Cardiac muscle cell (in vitro differentiated cells and primary cell): ENCODE measurements around the gene USP12. TPM values are rescaled to one million over a fixed set of nuclear protein-coding genes. Genes with fewer than 3 reads are reported as not detected.

Experiments
- DNase-seq, 2 donors: peaks; one replicate each; pipeline versions ENCODE4 v3.0.0 to v3.0.0-alpha.2; 2010 to 2017; ENCODE audit warnings: low read depth in 1 of 2, low spot score in 1 of 2
- H3K27ac ChIP-seq: fragments of 200-600 bp; sonication (generic); 2 replicates; pipeline ENCODE4 v1.5.1; 2016
- H3K27me3 ChIP-seq: fragments of 200-600 bp; sonication (generic); 2 replicates; pipeline ENCODE4 v1.6.0; 2016; ENCODE audit warnings: control low read depth
- H3K36me3 ChIP-seq: fragments of 200-600 bp; sonication (generic); 2 replicates; pipeline ENCODE4 v1.5.1; 2016; ENCODE audit warnings: control low read depth
- H3K4me1 ChIP-seq: fragments of 200-600 bp; sonication (generic); 2 replicates; pipeline ENCODE4 v1.8.1; 2017; ENCODE audit warnings: low read depth, mild to moderate bottlenecking, mixed run types
- H3K4me3 ChIP-seq: fragments of 200-600 bp; sonication (generic); 2 replicates; pipeline ENCODE4 v1.5.1; 2016; ENCODE audit warnings: mild to moderate bottlenecking
- H3K9me3 ChIP-seq: fragments of 200-600 bp; sonication (generic); 2 replicates; pipeline ENCODE4 v1.5.1; 2017; ENCODE audit warnings: low read depth, mild to moderate bottlenecking, control low read depth
- CTCF ChIP-seq: IDR thresholded peaks from 2 replicates; pipeline ENCODE4 v1.5.1; 2012; ENCODE audit warnings: low read depth, mild to moderate bottlenecking, low read length
- polyA plus RNA-seq: library from polyadenylated mRNA; unstranded; fragments of >200 nt; fragmentation: Nextera tagmentation; extraction: Ambion mirVana; gene quantifications from 2 replicates; pipeline ENCODE4 v1.2.1, GENCODE V29; 2016
- total RNA-seq: library from RNA; depleted of rRNA; stranded (reverse); fragments of >200 nt; gene quantifications from 2 replicates; pipeline ENCODE4 v1.2.3, GENCODE V29; 2016

The USP12 gene
- total and polyA plus RNA-seq, 2 experiments from 2014 or later = 7.5 to 10.1 TPM

- DNase-seq = peak; percentile 35 to 79
- H3K4me3 ChIP-seq = no peak overlapping the region
- H3K4me1 ChIP-seq = peaks cover 4% of the 10 kb centered on the region
- no peaks in the 10 kb centered on the region for H3K36me3 ChIP-seq
- peak overlapping the region; percentile 22 for H3K27ac ChIP-seq
- TF ChIP-seq CTCF = no peak
- H3K27me3 ChIP-seq = no peaks in the 10 kb centered on the region
- H3K9me3 ChIP-seq = no peaks in the 10 kb centered on the region
Observed at GRCh38 chr13:27182844-27183497, 11.4 kb upstream of the USP12 start.

- DNase-seq = no peak
- H3K4me3 ChIP-seq = no peak overlapping the region
- H3K36me3 ChIP-seq = no peaks in the 10 kb centered on the region
- TF ChIP-seq CTCF = no peak
- H3K27ac ChIP-seq = no peak overlapping the region
- H3K9me3 ChIP-seq = no peaks in the 10 kb centered on the region
- H3K4me1 ChIP-seq = peaks cover 4% of the 10 kb centered on the region
- H3K27me3 ChIP-seq = no peaks in the 10 kb centered on the region
Observed at GRCh38 chr13:27182054-27182453, 10.4 kb upstream of the USP12 start.

- H3K4me3 ChIP-seq = no peak overlapping the region
Observed at GRCh38 chr13:27177852-27178251, 6.2 kb upstream of the USP12 start.

GRCh38 chr13:27176470-27177410 is 5.1 kb upstream of the USP12 start:
- Histone ChIP-seq H3K9me3 (no peaks in the 10 kb centered on the region), H3K4me3 (no peak overlapping the region), H3K27ac (no peak overlapping the region), H3K36me3 (no peaks in the 10 kb centered on the region), H3K27me3 (no peaks in the 10 kb centered on the region), H3K4me1 (no peaks in the 10 kb centered on the region)
- no peak for DNase-seq
- no peak for TF ChIP-seq CTCF

More at GRCh38 chr13:27177852-27178251, 6.2 kb upstream of the USP12 start:
- Histone ChIP-seq H3K27me3 (no peaks in the 10 kb centered on the region), H3K27ac (no peak overlapping the region), H3K36me3 (no peaks in the 10 kb centered on the region), H3K9me3 (no peaks in the 10 kb centered on the region), H3K4me1 (peaks cover 2% of the 10 kb centered on the region)
- no peak for TF ChIP-seq CTCF
- no peak for DNase-seq

GRCh38 chr13:27174766-27175455 is 3.3 kb upstream of the USP12 start:
- DNase-seq = peak in 1 of 2 donors; percentile 15
- TF ChIP-seq CTCF = no peak
- H3K27ac ChIP-seq = no peak overlapping the region
- no peak overlapping the region for H3K4me3 ChIP-seq
- H3K36me3 ChIP-seq = no peaks in the 10 kb centered on the region
- H3K27me3 ChIP-seq = no peaks in the 10 kb centered on the region
- H3K4me1 ChIP-seq = peaks cover 3% of the 10 kb centered on the region
- no peaks in the 10 kb centered on the region for H3K9me3 ChIP-seq
